Smooth muscle cell (in vitro differentiated cells): Measurements from ENCODE around the gene OPCML. TPM values are rescaled to one million over a fixed set of nuclear protein-coding genes. Genes with fewer than 3 reads are reported as not detected.

Source experiments
- DNase-seq: peaks from one replicate; lab custom pipeline; 2025; ENCODE audit not compliant: unreplicated experiment; lab: John Stamatoyannopoulos, UW
- H2AFZ ChIP-seq: fragments of 200-600 bp; sonication (generic); 2 replicates; pipeline ENCODE4 v1.6.0; 2016; ENCODE audit warnings: antibody characterized with exemption, low read depth, mild to moderate bottlenecking
- H3F3A ChIP-seq: fragments of 200-600 bp; sonication (generic); 2 replicates; pipeline ENCODE4 v1.6.0; 2017; ENCODE audit warnings: antibody characterized with exemption, low read depth
- H3K27ac ChIP-seq: fragments of 200-600 bp; sonication (generic); 2 replicates; pipeline ENCODE4 v1.5.1; 2016; ENCODE audit warnings: low read depth, mild to moderate bottlenecking
- H3K27me3 ChIP-seq: fragments of 200-600 bp; sonication (generic); 2 replicates; pipeline ENCODE4 v1.6.1; 2016; ENCODE audit warnings: low read depth, mild to moderate bottlenecking
- H3K36me3 ChIP-seq: fragments of 200-600 bp; sonication (generic); 2 replicates; pipeline ENCODE4 v1.5.1; 2016; ENCODE audit warnings: low read depth
- H3K4me1 ChIP-seq: fragments of 200-600 bp; sonication (generic); 2 replicates; pipeline ENCODE4 v1.5.1; 2016; ENCODE audit warnings: low read depth
- H3K4me2 ChIP-seq: fragments of 200-600 bp; sonication (generic); 2 replicates; pipeline ENCODE4 v1.6.0; 2016; ENCODE audit warnings: mild to moderate bottlenecking
- H3K4me3 ChIP-seq: fragments of 200-600 bp; sonication (generic); 2 replicates; pipeline ENCODE4 v1.5.1; 2016; ENCODE audit warnings: mild to moderate bottlenecking
- H3K79me2 ChIP-seq: fragments of 200-600 bp; sonication (generic); 2 replicates; pipeline ENCODE4 v1.6.0; 2016; ENCODE audit warnings: low read depth, mild to moderate bottlenecking
- H3K9ac ChIP-seq: fragments of 200-600 bp; sonication (generic); 2 replicates; pipeline ENCODE4 v1.6.0; 2016; ENCODE audit warnings: low read depth
- H3K9me3 ChIP-seq: fragments of 200-600 bp; sonication (generic); replicated peaks from 2 replicates; pipeline ENCODE4 v1.5.1; 2016; ENCODE audit warnings: low read depth
- H4K20me1 ChIP-seq: fragments of 200-600 bp; sonication (generic); 2 replicates; pipeline ENCODE4 v1.6.0; 2016; ENCODE audit warnings: low read depth
- CTCF ChIP-seq: fragments of 200-600 bp; sonication (generic); IDR thresholded peaks from 2 replicates; pipeline ENCODE4 v1.5.1; 2017; ENCODE audit warnings: borderline replicate concordance, mild to moderate bottlenecking, antibody characterized with exemption; ENCODE audit not compliant: insufficient read depth, poor library complexity, severe bottlenecking
- WGBS: methylation state at CpG from one replicate; pipeline ENCODE4 v1.1.7; 2016; ENCODE audit warnings: low lambda C conversion rate; 5-methylcytosine and 5-hydroxymethylcytosine counted together
- polyA plus RNA-seq: library from polyadenylated mRNA; unstranded; fragments of >200 nt; fragmentation: Nextera tagmentation; extraction: Ambion mirVana; gene quantifications from 2 replicates; pipeline ENCODE4 v1.2.1, GENCODE V29; 2016
- total RNA-seq: library from RNA; depleted of rRNA; stranded (reverse); fragments of >200 nt; gene quantifications from 2 replicates; pipeline ENCODE4 v1.2.3, GENCODE V29; 2014

Gene OPCML
- total and polyA plus RNA-seq, 2 experiments from 2014 or later, result 0.42 to 0.58 TPM

- no peak overlapping the region for H3K9ac ChIP-seq
- H3K9me3 ChIP-seq, result no peaks in the 10 kb centered on the region
- H2AFZ ChIP-seq, result no peak overlapping the region
- TF ChIP-seq CTCF, result no peak
- H4K20me1 ChIP-seq, result no peaks in the 10 kb centered on the region
- DNase-seq, result no peak
- no peaks in the 10 kb centered on the region for H3K79me2 ChIP-seq
- 85% methylated on average over 7 of the region's 7 CpGs for WGBS
- no peak overlapping the region for H3K4me2 ChIP-seq
- no peak overlapping the region for H3K4me3 ChIP-seq
- H3K27me3 ChIP-seq, result peaks cover 6% of the 10 kb centered on the region
- H3K27ac ChIP-seq, result no peak overlapping the region
- H3K36me3 ChIP-seq, result no peaks in the 10 kb centered on the region
- peaks cover 18% of the 10 kb centered on the region for H3K4me1 ChIP-seq
- no peaks in the 10 kb centered on the region for H3F3A ChIP-seq
Observed at GRCh38 chr11:132770829-132771530, 761.3 kb downstream of the OPCML start.

GRCh38 chr11:132763503-132763902 is 768.8 kb downstream of the OPCML start:
- Histone ChIP-seq H3K36me3 (no peaks in the 10 kb centered on the region), H3K27me3 (no peaks in the 10 kb centered on the region), H3K4me1 (no peaks in the 10 kb centered on the region), H3K9me3 (no peaks in the 10 kb centered on the region), H4K20me1 (no peaks in the 10 kb centered on the region), H2AFZ (no peak overlapping the region), H3F3A (no peaks in the 10 kb centered on the region), H3K79me2 (no peaks in the 10 kb centered on the region), H3K4me2 (no peak overlapping the region), H3K4me3 (no peak overlapping the region), H3K9ac (no peak overlapping the region), H3K27ac (no peak overlapping the region)
- 96% methylated on average over 5 of the region's 5 CpGs for WGBS
- no peak for TF ChIP-seq CTCF
- DNase-seq, result no peak

GRCh38 chr11:132755934-132756333 is 776.4 kb downstream of the OPCML start:
- H3K4me1 ChIP-seq, result no peaks in the 10 kb centered on the region
- no peak overlapping the region for H3K27ac ChIP-seq
- H2AFZ ChIP-seq, result no peak overlapping the region
- DNase-seq, result no peak
- no peaks in the 10 kb centered on the region for H4K20me1 ChIP-seq
- H3K36me3 ChIP-seq, result no peaks in the 10 kb centered on the region
- H3F3A ChIP-seq, result no peaks in the 10 kb centered on the region
- no peak for TF ChIP-seq CTCF
- no peak overlapping the region for H3K4me3 ChIP-seq
- no peaks in the 10 kb centered on the region for H3K79me2 ChIP-seq
- no peak overlapping the region for H3K9ac ChIP-seq
- no peaks in the 10 kb centered on the region for H3K9me3 ChIP-seq
- 89% methylated on average over 5 of the region's 5 CpGs for WGBS
- no peaks in the 10 kb centered on the region for H3K27me3 ChIP-seq
- no peak overlapping the region for H3K4me2 ChIP-seq

GRCh38 chr11:132751516-132752250 is 780.6 kb downstream of the OPCML start:
- no peaks in the 10 kb centered on the region for H3K9me3 ChIP-seq
- no peak overlapping the region for H3K9ac ChIP-seq
- no peak overlapping the region for H3K4me2 ChIP-seq
- WGBS, result 95% methylated on average over 3 of the region's 3 CpGs
- H2AFZ ChIP-seq, result no peak overlapping the region
- H3K27ac ChIP-seq, result no peak overlapping the region
- H3K27me3 ChIP-seq, result no peaks in the 10 kb centered on the region
- no peaks in the 10 kb centered on the region for H3F3A ChIP-seq
- no peak for DNase-seq
- no peaks in the 10 kb centered on the region for H3K4me1 ChIP-seq
- no peaks in the 10 kb centered on the region for H4K20me1 ChIP-seq
- H3K36me3 ChIP-seq, result no peaks in the 10 kb centered on the region
- no peaks in the 10 kb centered on the region for H3K79me2 ChIP-seq
- H3K4me3 ChIP-seq, result no peak overlapping the region
- TF ChIP-seq CTCF, result no peak
